Spleen (tissue), 11 donors: ENCODE results near the gene LEKR1. TPM values are rescaled to one million over a fixed set of nuclear protein-coding genes. Genes with fewer than 3 reads are reported as not detected.

Experiments
- DNase-seq: peaks from one replicate; pipeline ENCODE4 v3.0.0-alpha.2; 2020
- H3K27ac ChIP-seq, 8 donors: fragments of 200-600 bp; sonication (generic) in 7 of 8; 1 replicate in 4 of 8; 2 replicates in 4 of 8; pipeline versions ENCODE4 v1.5.0 to v1.8.0; 2016 to 2021; ENCODE audit warnings: inconsistent platforms in 4 of 8, mild to moderate bottlenecking in 4 of 8, moderate library complexity in 1 of 8
- H3K27me3 ChIP-seq, 7 donors: fragments of 200-600 bp; sonication (generic) in 6 of 7; replicated peaks in 1 of 7; 1 replicate in 4 of 7; 2 replicates in 3 of 7; pipeline versions ENCODE4 v1.5.0 to v1.8.0; 2016 to 2021; ENCODE audit warnings: inconsistent platforms in 3 of 7, mild to moderate bottlenecking in 1 of 7
- H3K36me3 ChIP-seq, 6 donors: fragments of 200-600 bp; sonication (generic) in 5 of 6; 1 replicate in 4 of 6; 2 replicates in 2 of 6; pipeline versions ENCODE4 v1.5.0 to v1.8.0; 2016 to 2021; ENCODE audit warnings: inconsistent platforms in 2 of 6
- H3K4me1 ChIP-seq, 6 donors: fragments of 200-600 bp; sonication (generic) in 5 of 6; 1 replicate in 3 of 6; 2 replicates in 3 of 6; pipeline versions ENCODE4 v1.5.0 to v1.8.0; 2016 to 2021; ENCODE audit warnings: inconsistent platforms in 3 of 6
- H3K4me3 ChIP-seq, 8 donors: fragments of 200-600 bp; sonication (generic) in 7 of 8; 1 replicate in 4 of 8; 2 replicates in 4 of 8; pipeline versions ENCODE4 v1.5.0 to v1.8.0; 2016 to 2021; ENCODE audit warnings: inconsistent platforms in 4 of 8, mild to moderate bottlenecking in 4 of 8, moderate library complexity in 2 of 8
- H3K9me3 ChIP-seq, 8 donors: fragments of 200-600 bp; sonication (generic) in 7 of 8; 1 replicate in 4 of 8; 2 replicates in 4 of 8; pipeline versions ENCODE4 v1.5.0 to v1.8.0; 2016 to 2021; ENCODE audit warnings: inconsistent platforms in 4 of 8
- CTCF ChIP-seq, 11 experiments: fragments of 200-600 bp in 7 of 11; fragments of 450-650 bp in 4 of 11; sonication (generic) in 4 of 11; IDR thresholded peaks in 8 of 11; conservative IDR thresholded peaks in 3 of 11; 1 replicate in 7 of 11; 2 replicates in 4 of 11; pipeline versions ENCODE4 v1.4.0 to v1.8.0; 2016 to 2021; ENCODE audit warnings: antibody characterized with exemption in 11 of 11, inconsistent platforms in 4 of 11, mild to moderate bottlenecking in 1 of 11
- POLR2A ChIP-seq, 3 donors: fragments of 450-650 bp; IDR thresholded peaks; one replicate each; pipeline ENCODE4 v1.5.1; 2017; ENCODE audit warnings: antibody characterized with exemption in 3 of 3, mild to moderate bottlenecking in 1 of 3
- POLR2AphosphoS5 ChIP-seq, 3 donors: sonication (generic); formaldehyde crosslinking; IDR thresholded peaks; one replicate each; pipeline ENCODE4 v1.5.1; 2017; ENCODE audit warnings: antibody characterized with exemption in 3 of 3
- WGBS, 5 donors: extraction: QIAGEN DNeasy Blood & Tissue Kit in 3 of 5; methylation state at CpG; one replicate each; pipeline versions ENCODE4 v1.1.5 to v1.1.7; 2013 to 2018; 5-methylcytosine and 5-hydroxymethylcytosine counted together
- intact Hi-C: fragments of 100-400 bp; cut with DNase I; formaldehyde crosslinking; loops from one replicate; pipeline ENCODE4 v1.15.0; 2023; ENCODE audit warnings: low total_unique reads
- polyA plus RNA-seq, 3 donors: library from polyadenylated mRNA; stranded (reverse); fragments of 200-250 nt; gene quantifications; one replicate each; pipeline ENCODE4 v1.2.1, GENCODE V29; 2013
- total RNA-seq, 7 donors: library from RNA; depleted of rRNA in 3 of 7; stranded (reverse); fragments of >200 nt in 3 of 7; fragmentation: NEBNext Ultra II Directional in 4 of 7; extraction: Animal tissue kit (Norgen Biotek cat#: 25700) in 4 of 7; gene quantifications; one replicate each; pipeline versions ENCODE4 v1.1.0 to v1.2.1, GENCODE V29; 2016 to 2021
- donor health status: healthy with polysubstance abuse.
- donor health status: DM: no; HTN: no; CAD: no; lungs with moderate emphysema.
- donor health status: DM: no; HTN: no; CAD: no.
- donor health status: Bipolar disorder and iron deficiency.
- donor health status: healthy.
- donor health status: DM: no; HTN: no; CAD: no.
- donor health status: DM: yes; HTN: yes; CAD: no.

LEKR1 gene
- total and polyA plus RNA-seq, 10 donors: 0.48 to 7.5 (median 2.5) TPM

GRCh38 chr3:156782319-156782718 is 43.8 kb upstream of the LEKR1 start:
- H3K27me3 ChIP-seq: no peaks in the 10 kb centered on the region
- TF ChIP-seq CTCF (IDR thresholded peaks at IDR 0.05 in 8 of 11, conservative IDR thresholded peaks at IDR 0.05 in 3 of 11) (no peak), POLR2AphosphoS5 (IDR thresholded peaks at IDR 0.05) (no peak), POLR2A (IDR thresholded peaks at IDR 0.05) (no peak)
- no peak overlapping the region for H3K4me3 ChIP-seq
- no peak for DNase-seq
- H3K4me1 ChIP-seq: no peaks in the 10 kb centered on the region
- H3K9me3 ChIP-seq: no peaks in the 10 kb centered on the region
- no peaks in the 10 kb centered on the region for H3K36me3 ChIP-seq
- intact Hi-C loops: no loop called here
- 85 to 93% (median 91%) methylated on average over 5 of the region's 5 CpGs for WGBS, 5 donors
- no peak overlapping the region for H3K27ac ChIP-seq

- Histone ChIP-seq H3K27me3 (no peaks in the 10 kb centered on the region), H3K9me3 (no peaks in the 10 kb centered on the region), H3K36me3 (no peaks in the 10 kb centered on the region), H3K4me3 (no peak overlapping the region), H3K27ac (no peak overlapping the region), H3K4me1 (no peaks in the 10 kb centered on the region)
- TF ChIP-seq CTCF (IDR thresholded peaks at IDR 0.05 in 8 of 11, conservative IDR thresholded peaks at IDR 0.05 in 3 of 11) (no peak), POLR2AphosphoS5 (IDR thresholded peaks at IDR 0.05) (no peak), POLR2A (IDR thresholded peaks at IDR 0.05) (no peak)
- intact Hi-C loops: no loop called here
- DNase-seq: no peak
These were observed 43.2 kb upstream of the LEKR1 start for GRCh38 chr3:156782921-156783320.

GRCh38 chr3:156787001-156787400 is 39.2 kb upstream of the LEKR1 start:
- Histone ChIP-seq H3K4me3 (no peak overlapping the region), H3K27me3 (no peaks in the 10 kb centered on the region), H3K27ac (no peak overlapping the region), H3K9me3 (no peaks in the 10 kb centered on the region), H3K4me1 (no peaks in the 10 kb centered on the region), H3K36me3 (no peaks in the 10 kb centered on the region)
- intact Hi-C loops: no loop called here
- TF ChIP-seq CTCF (IDR thresholded peaks at IDR 0.05 in 8 of 11, conservative IDR thresholded peaks at IDR 0.05 in 3 of 11) (no peak), POLR2AphosphoS5 (IDR thresholded peaks at IDR 0.05) (no peak), POLR2A (IDR thresholded peaks at IDR 0.05) (no peak)
- DNase-seq: no peak

- no peak overlapping the region for H3K27ac ChIP-seq
- H3K36me3 ChIP-seq: no peaks in the 10 kb centered on the region
- no peak overlapping the region for H3K4me3 ChIP-seq
- H3K9me3 ChIP-seq: no peaks in the 10 kb centered on the region
- H3K4me1 ChIP-seq: peaks cover 0 to 5% (median 0%) of the 10 kb centered on the region in 6 donors
- no peaks in the 10 kb centered on the region for H3K27me3 ChIP-seq
- no peak for DNase-seq
- WGBS, 5 donors: 79 to 88% (median 85%) methylated on average over 1 of the region's 1 CpG
- intact Hi-C loops: no loop called here
- no peak for TF ChIP-seq POLR2AphosphoS5 (IDR thresholded peaks at IDR 0.05)
- TF ChIP-seq POLR2A (IDR thresholded peaks at IDR 0.05): no peak
- no peak for TF ChIP-seq CTCF (IDR thresholded peaks at IDR 0.05 in 8 of 11, conservative IDR thresholded peaks at IDR 0.05 in 3 of 11)
These were observed 38.1 kb upstream of the LEKR1 start for GRCh38 chr3:156787926-156788663.
